ENCODE data around the gene HDAC11. TPM values are rescaled to one million over a fixed set of nuclear protein-coding genes. Genes with fewer than 3 reads are reported as not detected.

The HDAC11 gene
- total and polyA plus RNA-seq, 2 of the 13 experiments (the other 11 are each of a cell fraction or from before 2014, with no cell fraction given), result 13.7 to 33.1 TPM

GRCh38 chr3:13461169-13462124, 18.7 kb upstream of the HDAC11 start (continued):
- TF ChIP-seq GTF3A (CRISPR knock-in tag; conservative IDR thresholded peaks at IDR 0.05), result no peak
- no peak for TF ChIP-seq NONO (IDR thresholded peaks at IDR 0.05)
- TF ChIP-seq NONO (CRISPR knock-in tag; conservative IDR thresholded peaks at IDR 0.05), result peak; percentile 84
- 0 out of 2 replicates have a peak, but pooled peaks have one; percentile 52 for TF ChIP-seq ZSCAN5A (CRISPR knock-in tag; IDR thresholded peaks at IDR 0.05; ENCODE audit: borderline replicate concordance)
- TF ChIP-seq KLF15 (CRISPR knock-in tag; IDR thresholded peaks at IDR 0.05; ENCODE audit: borderline replicate concordance), result no peak
- no peak for TF ChIP-seq ZC3H13 (CRISPR knock-in tag; IDR thresholded peaks at IDR 0.05)
- no peak for TF ChIP-seq CENPBD1 (CRISPR knock-in tag; IDR thresholded peaks at IDR 0.05; ENCODE audit: borderline replicate concordance, low read depth)
- no peak for TF ChIP-seq THYN1 (CRISPR knock-in tag; IDR thresholded peaks at IDR 0.05; ENCODE audit: borderline replicate concordance, low read depth)
- no peak for TF ChIP-seq ZNF329 (CRISPR knock-in tag; IDR thresholded peaks at IDR 0.05; ENCODE audit: low read depth)
- no peak for TF ChIP-seq ZNF501 (CRISPR knock-in tag; IDR thresholded peaks at IDR 0.05)
- no peak for TF ChIP-seq ZNF484 (CRISPR knock-in tag; IDR thresholded peaks at IDR 0.05; ENCODE audit: borderline replicate concordance, low read depth)
- TF ChIP-seq ZNF740 (CRISPR knock-in tag; IDR thresholded peaks at IDR 0.05), result no peak
- no peak for TF ChIP-seq CSRNP2 (CRISPR knock-in tag; conservative IDR thresholded peaks at IDR 0.05; ENCODE audit: low read depth)
- TF ChIP-seq ARNT (IDR thresholded peaks at IDR 0.05), result no peak
- no peak for TF ChIP-seq EEA1 (CRISPR knock-in tag; IDR thresholded peaks at IDR 0.05; ENCODE audit: borderline replicate concordance)
- no peak for TF ChIP-seq JUN (CRISPR knock-in tag; IDR thresholded peaks at IDR 0.05)
- TF ChIP-seq ZNF513 (CRISPR knock-in tag; conservative IDR thresholded peaks at IDR 0.05), result no peak
- TF ChIP-seq PRDM10 (CRISPR knock-in tag; IDR thresholded peaks at IDR 0.05; ENCODE audit: low read depth), result 0 out of 2 replicates have a peak, but pooled peaks have one; percentile 46

Measured in HepG2 (cell line).